Measurements from ENCODE around the gene EP300. TPM values are rescaled to one million over a fixed set of nuclear protein-coding genes. Genes with fewer than 3 reads are reported as not detected.

The EP300 gene
- total and polyA plus RNA-seq, 2 of the 8 experiments (the other 6 are each of a cell fraction or from before 2014, with no cell fraction given), result 39.5 to 109 TPM

- WGBS, 2 experiments (ENCODE audit: extremely low coverage in 1 of 2, insufficient coverage in 1 of 2, insufficient read length in 1 of 2, insufficient replicate concordance in 2 of 2, low coverage in 1 of 2, low lambda C conversion rate in 2 of 2, missing lambda C conversion rate in 1 of 2), result 95% methylated on average over 7 of the region's 7 CpGs; no CpG with 5 or more reads in 1 of the 2 experiments
- H3K36me3 ChIP-seq (ENCODE audit: control insufficient read depth in 2 of 4, insufficient read depth in 4 of 4, low read length in 3 of 4), result peaks cover 73 to 98% (median 94%) of the 10 kb centered on the region in 4 experiments
- H3K4me1 ChIP-seq (replicated peaks in 1 of 4; ENCODE audit: control insufficient read depth in 3 of 4, insufficient read depth in 4 of 4, low read length in 3 of 4), result no peaks in the 10 kb centered on the region
- H2BK12ac ChIP-seq (ENCODE audit: low read depth, low read length), result no peak overlapping the region
- no peak overlapping the region for H3K4ac ChIP-seq (replicated peaks; ENCODE audit: insufficient read length, low read depth, low read length)
- H3K56ac ChIP-seq (replicated peaks; ENCODE audit: insufficient read length, low read depth, low read length), result no peak overlapping the region
- no peak overlapping the region for H3K18ac ChIP-seq (ENCODE audit: extremely low read depth, low read length)
- H4K8ac ChIP-seq (ENCODE audit: extremely low read depth, insufficient read depth, low read length), result no peak overlapping the region
- H3K4me3 ChIP-seq (ENCODE audit: extremely low read depth in 1 of 4, insufficient read depth in 2 of 4, low read depth in 3 of 4, low read length in 4 of 4), result no peak overlapping the region
- H3K9me3 ChIP-seq (ENCODE audit: insufficient read depth in 2 of 2, low read depth in 1 of 2, low read length in 1 of 2), result no peaks in the 10 kb centered on the region
- FAIRE-seq (no peak), DNase-seq (ENCODE audit: low read depth in 1 of 2, low spot score in 2 of 2) (no peak)
- H3K79me2 ChIP-seq (ENCODE audit: control insufficient read depth in 1 of 2, insufficient read depth in 2 of 2, low read length in 2 of 2), result no peaks in the 10 kb centered on the region
- H2AFZ ChIP-seq (ENCODE audit: low read length), result no peak overlapping the region
- H3K9ac ChIP-seq (replicated peaks in 1 of 4; ENCODE audit: extremely low read depth in 1 of 4, low read depth in 3 of 4, low read length in 3 of 4), result no peak overlapping the region
- H2BK20ac ChIP-seq (ENCODE audit: low read length), result no peak overlapping the region
- CTCF ChIA-PET (ENCODE audit: partially characterized antibody), result interaction anchor here (0.6 kb wide), 1 partner anchor 213 kb away, joined by 3 read pairs; no protein-coding TSS in a partner anchor
- H3K4me2 ChIP-seq (ENCODE audit: insufficient read depth in 1 of 2, low read depth in 2 of 2, low read length in 2 of 2), result no peak overlapping the region
- POLR2A ChIA-PET (ENCODE audit: partially characterized antibody), result interaction anchor here (1.3 kb wide), 1 partner anchor 10 kb away, joined by 3 read pairs; no protein-coding TSS in a partner anchor
- H2BK5ac ChIP-seq (ENCODE audit: low read depth, low read length), result no peak overlapping the region
- no peak overlapping the region for H2BK120ac ChIP-seq (replicated peaks; ENCODE audit: low read depth, low read length)
- no peak overlapping the region for H2BK15ac ChIP-seq (ENCODE audit: low read length)
- H3K27me3 ChIP-seq (replicated peaks in 1 of 4; ENCODE audit: control insufficient read depth in 3 of 4, extremely low read depth in 1 of 4, insufficient read depth in 3 of 4, low read length in 3 of 4), result no peaks in the 10 kb centered on the region
- H2AK5ac ChIP-seq (ENCODE audit: low read depth, low read length), result no peak overlapping the region
- H4K5ac ChIP-seq (ENCODE audit: insufficient read length, low read depth, low read length), result no peak overlapping the region
- H3K14ac ChIP-seq (ENCODE audit: insufficient read length), result no peak overlapping the region
- no peak overlapping the region for H3K23ac ChIP-seq (ENCODE audit: insufficient read length)
- no peak overlapping the region for H3K27ac ChIP-seq (ENCODE audit: low read depth, low read length)
- no peaks in the 10 kb centered on the region for H3K23me2 ChIP-seq (ENCODE audit: low read depth, low read length)
- peaks cover 0 to 7% of the 10 kb centered on the region in 2 experiments for H4K20me1 ChIP-seq (replicated peaks in 1 of 2; ENCODE audit: control insufficient read depth in 1 of 2, insufficient read depth in 2 of 2, low read length in 2 of 2)
- H3K79me1 ChIP-seq (ENCODE audit: low read depth, low read length), result no peaks in the 10 kb centered on the region
- H4K91ac ChIP-seq (replicated peaks; ENCODE audit: insufficient read length, low read length), result no peak overlapping the region
- TF ChIP-seq USF2 (IDR thresholded peaks at IDR 0.05; ENCODE audit: low read length), result no peak
- no peak for TF ChIP-seq JUN (IDR thresholded peaks at IDR 0.05; ENCODE audit: low read depth, low read length)
- TF ChIP-seq ZNF274 (IDR thresholded peaks at IDR 0.05; ENCODE audit: borderline replicate concordance, extremely low read depth, low read length), result no peak
- no peak for TF ChIP-seq EGR1 (IDR thresholded peaks at IDR 0.05; ENCODE audit: borderline replicate concordance, low read depth, low read length)
- TF ChIP-seq FOSL1 (IDR thresholded peaks at IDR 0.05; ENCODE audit: insufficient read depth, low read depth, low read length), result no peak
- TF ChIP-seq BACH1 (IDR thresholded peaks at IDR 0.05; ENCODE audit: low read length), result no peak
- no peak for TF ChIP-seq CTBP2 (IDR thresholded peaks at IDR 0.05; ENCODE audit: borderline replicate concordance, insufficient read depth, insufficient read length, low read length)
Measured at GRCh38 chr22:41152902-41153301, 60.5 kb downstream of the EP300 start.
